Uterus (tissue), 2 donors: ENCODE results near the gene HOXD1.

ENCODE experiments used
- POLR2A ChIP-seq, 2 donors: fragments of 450-650 bp; IDR thresholded peaks; one replicate each; pipeline ENCODE4 v1.6.1; 2016; ENCODE audit warnings: antibody characterized with exemption in 2 of 2, mild to moderate bottlenecking in 1 of 2, moderate library complexity in 1 of 2
- TF ChIP-seq, protein P1 (sequence below), 4 experiments: fragments of 200-600 bp in 2 of 4; fragments of 450-650 bp in 2 of 4; sonication (generic) in 2 of 4; IDR thresholded peaks; one replicate each; pipeline ENCODE4 v1.5.1; 2016 to 2019; ENCODE audit warnings: antibody characterized with exemption in 4 of 4, mild to moderate bottlenecking in 2 of 4, moderate library complexity in 1 of 4

DNA sequence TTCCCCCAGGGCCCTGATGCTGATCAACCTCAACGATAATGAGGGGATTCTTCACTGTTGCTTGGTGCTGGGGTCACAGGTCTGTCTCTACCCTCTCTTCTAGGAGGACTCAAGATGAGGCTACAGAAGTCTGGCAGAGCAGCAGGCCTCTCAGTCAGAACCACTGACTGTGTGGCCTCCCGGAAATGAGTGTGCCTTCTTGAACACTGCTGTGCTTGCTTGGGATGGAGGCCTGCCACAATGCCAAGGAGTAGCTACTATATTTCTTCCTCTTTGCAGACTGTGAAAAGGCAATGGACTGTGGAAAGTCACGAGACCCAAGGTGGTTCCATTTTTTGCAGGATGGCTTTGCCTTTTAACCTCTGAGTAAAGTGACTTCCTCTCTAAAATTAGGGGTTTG is 5.8 kb upstream of the HOXD1 start:
- TF ChIP-seq, protein P1, sequence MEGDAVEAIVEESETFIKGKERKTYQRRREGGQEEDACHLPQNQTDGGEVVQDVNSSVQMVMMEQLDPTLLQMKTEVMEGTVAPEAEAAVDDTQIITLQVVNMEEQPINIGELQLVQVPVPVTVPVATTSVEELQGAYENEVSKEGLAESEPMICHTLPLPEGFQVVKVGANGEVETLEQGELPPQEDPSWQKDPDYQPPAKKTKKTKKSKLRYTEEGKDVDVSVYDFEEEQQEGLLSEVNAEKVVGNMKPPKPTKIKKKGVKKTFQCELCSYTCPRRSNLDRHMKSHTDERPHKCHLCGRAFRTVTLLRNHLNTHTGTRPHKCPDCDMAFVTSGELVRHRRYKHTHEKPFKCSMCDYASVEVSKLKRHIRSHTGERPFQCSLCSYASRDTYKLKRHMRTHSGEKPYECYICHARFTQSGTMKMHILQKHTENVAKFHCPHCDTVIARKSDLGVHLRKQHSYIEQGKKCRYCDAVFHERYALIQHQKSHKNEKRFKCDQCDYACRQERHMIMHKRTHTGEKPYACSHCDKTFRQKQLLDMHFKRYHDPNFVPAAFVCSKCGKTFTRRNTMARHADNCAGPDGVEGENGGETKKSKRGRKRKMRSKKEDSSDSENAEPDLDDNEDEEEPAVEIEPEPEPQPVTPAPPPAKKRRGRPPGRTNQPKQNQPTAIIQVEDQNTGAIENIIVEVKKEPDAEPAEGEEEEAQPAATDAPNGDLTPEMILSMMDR (IDR thresholded peaks at IDR 0.05), result no peak
- no peak for TF ChIP-seq POLR2A (IDR thresholded peaks at IDR 0.05)
